Measurements from ENCODE around the gene WDR76.

GRCh38 chr15:43808960-43809678 is 17.7 kb upstream of the WDR76 start:
- TF ChIP-seq CTCF (IDR thresholded peaks at IDR 0.05) (no peak), POLR2A (IDR thresholded peaks at IDR 0.05) (no peak)

Data from Peyer's patch (tissue), 4 donors.